ENCODE results near the gene ATG5.

ATG5 gene

GRCh38 chr6:106216527-106216926, 109.0 kb downstream of the ATG5 start:
- peak; percentile 3 for DNase-seq

- no peak for DNase-seq
Measured at GRCh38 chr6:106215608-106216007, 110.0 kb downstream of the ATG5 start.

- DNase-seq: no peak
Measured at GRCh38 chr6:106214531-106214930, 111.0 kb downstream of the ATG5 start.

GRCh38 chr6:106213660-106214289, 111.8 kb downstream of the ATG5 start:
- no peak for DNase-seq

GRCh38 chr6:106212576-106212975, 113.0 kb downstream of the ATG5 start:
- DNase-seq: no peak

- DNase-seq: no peak
Measured at GRCh38 chr6:106206905-106207304, 118.7 kb downstream of the ATG5 start.

GRCh38 chr6:106204961-106205360, 120.6 kb downstream of the ATG5 start:
- DNase-seq: no peak

- DNase-seq: no peak
Measured at GRCh38 chr6:106199998-106200397, 125.6 kb downstream of the ATG5 start.

GRCh38 chr6:106199331-106199730, 126.2 kb downstream of the ATG5 start:
- DNase-seq: no peak

GRCh38 chr6:106197441-106197840, 128.1 kb downstream of the ATG5 start:
- DNase-seq: peak; percentile 37

- no peak for DNase-seq
Measured at GRCh38 chr6:106194949-106195921, 130.3 kb downstream of the ATG5 start.

GRCh38 chr6:106192824-106193223, 132.7 kb downstream of the ATG5 start:
- DNase-seq: no peak

- DNase-seq: no peak
Measured at GRCh38 chr6:106188104-106188794, 137.3 kb downstream of the ATG5 start.

GRCh38 chr6:106187424-106187982, 138.1 kb downstream of the ATG5 start:
- no peak for DNase-seq

GRCh38 chr6:106186714-106187113, 138.8 kb downstream of the ATG5 start:
- no peak for DNase-seq

GRCh38 chr6:106186172-106186571, 139.4 kb downstream of the ATG5 start:
- no peak for DNase-seq

GRCh38 chr6:106185615-106186014, 139.9 kb downstream of the ATG5 start:
- DNase-seq: no peak

- no peak for DNase-seq
Measured at GRCh38 chr6:106184629-106185028, 140.9 kb downstream of the ATG5 start.

GRCh38 chr6:106183430-106183829, 142.1 kb downstream of the ATG5 start:
- DNase-seq: no peak

GRCh38 chr6:106182455-106182854, 143.1 kb downstream of the ATG5 start:
- no peak for DNase-seq

- DNase-seq: no peak
Measured at GRCh38 chr6:106181664-106182418, 143.7 kb downstream of the ATG5 start.

- no peak for DNase-seq
Measured at GRCh38 chr6:106180208-106180607, 145.4 kb downstream of the ATG5 start.
